HCT116 (cell line): ENCODE data around the gene CRISPLD2. TPM values are rescaled to one million over a fixed set of nuclear protein-coding genes. Genes with fewer than 3 reads are reported as not detected.

Source experiments
- ATAC-seq: fragments of 200-7000 bp; cut with Tn5 transposase; 2 replicates; pipeline ENCODE4 v1.9.1; 2020; ENCODE audit warnings: mild to moderate bottlenecking, moderate library complexity
- BruUV-seq: library from RNA; stranded (reverse); fragments of 400-500 nt; replicated peaks from 2 replicates; lab custom pipeline; 2021; lab: Mats Ljungman, UMichigan
- CTCF ChIA-PET: fragments of 300-600 bp; sonication (Branson Sonifier 250); formaldehyde crosslinking; loops from one replicate; lab custom pipeline; 2021; ENCODE audit warnings: antibody characterized with exemption; lab: Charles Lee
- POLR2A ChIA-PET: fragments of 300-600, 350-600 bp; sonication (Branson Sonifier 250); formaldehyde crosslinking; loops from one replicate; lab custom pipeline; 2021; ENCODE audit warnings: antibody characterized with exemption; lab: Charles Lee
- RAD21 ChIA-PET, 2 experiments: fragments of 300-600 bp; sonication (Branson Sonifier 250); formaldehyde crosslinking; loops; one replicate each; lab custom pipeline; 2023; ENCODE audit warnings: low total read pairs in 2 of 2; ENCODE audit not compliant: uncharacterized antibody in 2 of 2, unreplicated experiment in 2 of 2, low non-redundant PET in 1 of 2; lab: Charles Lee
- DNase-seq: peaks from one replicate; pipeline ENCODE4 v3.0.0-alpha.2; 2010; ENCODE audit warnings: low read depth, low spot score
- H2AFZ ChIP-seq: fragments of 200-600 bp; shearing (Covaris generic), sonication (generic); 2 replicates; pipeline ENCODE4 v1.6.1; 2017; ENCODE audit warnings: low read depth, mixed run types, mixed read lengths, antibody characterized with exemption, low read length; ENCODE audit not compliant: poor library complexity, severe bottlenecking
- H3K27ac ChIP-seq: 2 replicates; pipeline ENCODE4 v1.5.1; 2012; ENCODE audit warnings: low read depth, low read length
- H3K27me3 ChIP-seq: fragments of 200-600 bp; sonication (generic); 2 replicates; pipeline ENCODE4 v1.6.1; 2016; ENCODE audit warnings: mixed run types, low read length, mixed read lengths; ENCODE audit not compliant: insufficient read depth
- H3K36me3 ChIP-seq, 2 experiments: fragments of 200-500 bp in 1 of 2; fragments of 200-600 bp in 1 of 2; sonication (Bioruptor generic) in 1 of 2; sonication (generic) in 1 of 2; 2 replicates each; pipeline versions ENCODE4 v1.5.1 to v1.6.1; 2014 to 2016; ENCODE audit warnings: low read length in 2 of 2, inconsistent platforms in 1 of 2, mixed read lengths in 1 of 2, mixed run types in 1 of 2; ENCODE audit not compliant: insufficient read depth in 2 of 2, control insufficient read depth in 1 of 2
- H3K4me1 ChIP-seq, 2 experiments: fragments of 200-600 bp in 1 of 2; sonication (generic) in 1 of 2; 2 replicates each; pipeline versions ENCODE4 v1.5.1 to v1.6.1; 2012 to 2017; ENCODE audit warnings: low read length in 2 of 2, inconsistent platforms in 1 of 2, mild to moderate bottlenecking in 1 of 2, mixed read lengths in 1 of 2, mixed run types in 1 of 2, moderate library complexity in 1 of 2; ENCODE audit not compliant: insufficient read depth in 2 of 2, control insufficient read depth in 1 of 2
- H3K4me2 ChIP-seq: fragments of 200-600 bp; sonication (generic); 2 replicates; pipeline ENCODE4 v1.6.1; 2017; ENCODE audit warnings: mixed run types, low read length, mixed read lengths
- H3K4me3 ChIP-seq, 2 experiments: fragments of 200-600 bp in 1 of 2; sonication (generic) in 1 of 2; replicated peaks in 1 of 2; 2 replicates each; pipeline ENCODE4 v1.5.1; 2011 to 2016; ENCODE audit warnings: low read length in 2 of 2, control low read depth in 1 of 2, low read depth in 1 of 2, mild to moderate bottlenecking in 1 of 2, mixed read lengths in 1 of 2, mixed run types in 1 of 2
- H3K79me2 ChIP-seq: fragments of 200-600 bp; sonication (generic); 2 replicates; pipeline ENCODE4 v1.6.1; 2017; ENCODE audit warnings: mild to moderate bottlenecking, mixed run types, low read length, moderate library complexity, mixed read lengths; ENCODE audit not compliant: insufficient read depth
- H3K9ac ChIP-seq: fragments of 200-600 bp; sonication (generic); 2 replicates; pipeline ENCODE4 v1.6.1; 2016; ENCODE audit warnings: low read length, mixed read lengths
- H3K9me2 ChIP-seq: fragments of 200-600 bp; sonication (generic), shearing (Covaris generic); 2 replicates; pipeline ENCODE4 v1.6.1; 2017; ENCODE audit warnings: mixed run types, mild to moderate bottlenecking, moderate library complexity; ENCODE audit not compliant: insufficient read depth
- H3K9me3 ChIP-seq, 2 experiments: fragments of 200-500 bp in 1 of 2; fragments of 200-600 bp in 1 of 2; sonication (Bioruptor generic) in 1 of 2; sonication (generic) in 1 of 2; 2 replicates each; pipeline ENCODE4 v1.6.1; 2014 to 2017; ENCODE audit warnings: low read length in 2 of 2, mixed read lengths in 2 of 2, inconsistent platforms in 1 of 2, low read depth in 1 of 2, mild to moderate bottlenecking in 1 of 2, mixed run types in 1 of 2, moderate library complexity in 1 of 2; ENCODE audit not compliant: control insufficient read depth in 1 of 2, insufficient read depth in 1 of 2
- H4K20me1 ChIP-seq: fragments of 200-600 bp; sonication (generic), shearing (Covaris generic); 2 replicates; pipeline ENCODE4 v1.6.1; 2017; ENCODE audit warnings: mixed run types, mild to moderate bottlenecking, moderate library complexity; ENCODE audit not compliant: insufficient read depth
- ATF3 ChIP-seq: IDR thresholded peaks from 2 replicates; pipeline ENCODE4 v1.6.1; 2012
- CBX3 ChIP-seq: IDR thresholded peaks from 2 replicates; pipeline ENCODE4 v1.6.1; 2012; ENCODE audit warnings: low read depth
- CEBPB ChIP-seq: IDR thresholded peaks from 2 replicates; pipeline ENCODE4 v1.6.1; 2012; ENCODE audit warnings: low read depth
- EGR1 ChIP-seq: IDR thresholded peaks from 2 replicates; pipeline ENCODE4 v1.6.1; 2012; ENCODE audit warnings: low read depth
- JUND ChIP-seq: IDR thresholded peaks from 2 replicates; pipeline ENCODE4 v1.6.1; 2012
- MAX ChIP-seq: IDR thresholded peaks from 2 replicates; pipeline ENCODE4 v1.6.1; 2012
- POLR2A ChIP-seq: IDR thresholded peaks from 2 replicates; pipeline ENCODE4 v1.7.0; 2011; ENCODE audit warnings: borderline replicate concordance; ENCODE audit not compliant: insufficient read depth, insufficient read length; ENCODE audit errors: extremely low read depth
- POLR2AphosphoS5 ChIP-seq: IDR thresholded peaks from 2 replicates; pipeline ENCODE4 v1.6.1; 2011; ENCODE audit warnings: mild to moderate bottlenecking, low read depth, low read length, moderate library complexity
- RAD21 ChIP-seq: IDR thresholded peaks from 2 replicates; pipeline ENCODE4 v1.6.1; 2012; ENCODE audit warnings: low read depth, mild to moderate bottlenecking
- REST ChIP-seq: IDR thresholded peaks from 2 replicates; pipeline ENCODE4 v1.6.1; 2012; ENCODE audit warnings: low read depth
- SRF ChIP-seq: IDR thresholded peaks from 2 replicates; pipeline ENCODE4 v1.6.1; 2012; ENCODE audit warnings: low read depth
- TCF7L2 ChIP-seq: IDR thresholded peaks from 2 replicates; pipeline ENCODE4 v1.7.0; 2011; ENCODE audit warnings: borderline replicate concordance, inconsistent platforms; ENCODE audit not compliant: insufficient read depth, insufficient read length; ENCODE audit errors: extremely low read depth
- YY1 ChIP-seq: IDR thresholded peaks from 2 replicates; pipeline ENCODE4 v1.6.1; 2011; ENCODE audit warnings: low read length, low read depth, moderate library complexity, mild to moderate bottlenecking; ENCODE audit not compliant: insufficient replicate concordance; ENCODE audit errors: extremely low read depth
- ZBTB33 ChIP-seq: IDR thresholded peaks from 2 replicates; pipeline ENCODE4 v1.6.1; 2011; ENCODE audit warnings: mild to moderate bottlenecking, low read length, moderate library complexity; ENCODE audit not compliant: insufficient replicate concordance; ENCODE audit errors: extremely low read depth
- ZFX ChIP-seq: fragments of 450-650 bp; IDR thresholded peaks from 2 replicates; pipeline ENCODE4 v1.6.1; 2017
- ZNF274 ChIP-seq: fragments of 200-500 bp; sonication (Bioruptor generic); IDR thresholded peaks from 2 replicates; pipeline ENCODE4 v1.6.1; 2014; ENCODE audit warnings: mild to moderate bottlenecking, low read depth, low read length, inconsistent platforms
- intact Hi-C: fragments of 100-400 bp; cut with micrococcal nuclease; formaldehyde crosslinking; loops from 2 replicates; pipeline ENCODE4 v1.10.0; 2022
- total RNA-seq: library from RNA; stranded (reverse); gene quantifications from one replicate; pipeline ENCODE4 v1.2.1, GENCODE V29; 2021; ENCODE audit not compliant: unreplicated experiment

Gene CRISPLD2
- total RNA-seq, 1 experiment from 2014 or later, result 4.6 TPM

GRCh38 chr16:84826558-84826941, 6.8 kb downstream of the CRISPLD2 start:
- POLR2A ChIA-PET, result no interaction called here
- intact Hi-C loops, result no loop called here

More at GRCh38 chr16:84826558-84826941, 6.8 kb downstream of the CRISPLD2 start:
- no peak overlapping the region for H2AFZ ChIP-seq
- ATAC-seq (no peak), DNase-seq (no peak)
- TF ChIP-seq SRF (no peak), ZFX (no peak), CBX3 (no peak), POLR2A (no peak), MAX (no peak), JUND (no peak), REST (no peak), YY1 (no peak), POLR2AphosphoS5 (no peak), ZBTB33 (no peak), CEBPB (no peak), EGR1 (no peak), ATF3 (no peak), TCF7L2 (no peak), RAD21 (no peak), ZNF274 (no peak)
- no peaks in the 10 kb centered on the region for H3K9me2 ChIP-seq
- no peak overlapping the region for H3K9ac ChIP-seq
- H3K4me1 ChIP-seq, result peaks cover 0 to 6% of the 10 kb centered on the region in 2 experiments; a peak in 1 of 4 replicates
- H3K27me3 ChIP-seq, result no peaks in the 10 kb centered on the region
- no TSS peak for BruUV-seq
- RAD21 ChIA-PET, result no interaction called here
- H3K9me3 ChIP-seq, result no peaks in the 10 kb centered on the region
- no peaks in the 10 kb centered on the region for H4K20me1 ChIP-seq
- no peaks in the 10 kb centered on the region for H3K36me3 ChIP-seq
- CTCF ChIA-PET, result no interaction called here
- no peak overlapping the region for H3K4me3 ChIP-seq
- H3K4me2 ChIP-seq, result no peak overlapping the region
- no peak overlapping the region for H3K27ac ChIP-seq
- no peaks in the 10 kb centered on the region for H3K79me2 ChIP-seq
